ENCODE measurements around the gene PHKB.
"Not testable (repeated sequence)": the region's sequence is repeated elsewhere in the genome, so short reads cannot be mapped to it uniquely, and the experiment has no call there.

PHKB gene

GRCh38 chr16:47672475-47672874 is 211.3 kb downstream of the PHKB start:
- TF ChIP-seq CTCF (IDR thresholded peaks at IDR 0.05; ENCODE audit: borderline replicate concordance, control extremely low read depth, extremely low read depth, insufficient read depth, missing control alignments) = no peak
- in situ Hi-C loops (cut with MboI; ENCODE audit: low sequenced_read_pairs, unreplicated experiment) = no loop called here
- DNase-seq (ENCODE audit: low spot score) = no peak

- TF ChIP-seq CTCF (IDR thresholded peaks at IDR 0.05; ENCODE audit: borderline replicate concordance, control extremely low read depth, extremely low read depth, insufficient read depth, missing control alignments) = no peak
- in situ Hi-C loops (cut with MboI; ENCODE audit: low sequenced_read_pairs, unreplicated experiment) = no loop called here
- no peak for DNase-seq (ENCODE audit: low spot score)
These were observed 215.6 kb downstream of the PHKB start for GRCh38 chr16:47676635-47677177.

GRCh38 chr16:47681571-47681970 is 220.4 kb downstream of the PHKB start:
- DNase-seq (ENCODE audit: low spot score); in situ Hi-C loops (cut with MboI; ENCODE audit: low sequenced_read_pairs, unreplicated experiment): not testable (repeated sequence)

- in situ Hi-C loops (cut with MboI; ENCODE audit: low sequenced_read_pairs, unreplicated experiment) = no loop called here
- no peak for DNase-seq (ENCODE audit: low spot score)
- no peak for TF ChIP-seq CTCF (IDR thresholded peaks at IDR 0.05; ENCODE audit: borderline replicate concordance, control extremely low read depth, extremely low read depth, insufficient read depth, missing control alignments)
These were observed 226.6 kb downstream of the PHKB start for GRCh38 chr16:47687694-47688093.

- in situ Hi-C loops (cut with MboI; ENCODE audit: low sequenced_read_pairs, unreplicated experiment) = no loop called here
- no peak for TF ChIP-seq CTCF (IDR thresholded peaks at IDR 0.05; ENCODE audit: borderline replicate concordance, control extremely low read depth, extremely low read depth, insufficient read depth, missing control alignments)
- DNase-seq (ENCODE audit: low spot score) = no peak
These were observed 232.1 kb downstream of the PHKB start for GRCh38 chr16:47693226-47693625.

- no peak for DNase-seq (ENCODE audit: low spot score)
- in situ Hi-C loops (cut with MboI; ENCODE audit: low sequenced_read_pairs, unreplicated experiment) = no loop called here
- no peak for TF ChIP-seq CTCF (IDR thresholded peaks at IDR 0.05; ENCODE audit: borderline replicate concordance, control extremely low read depth, extremely low read depth, insufficient read depth, missing control alignments)
These were observed 233.4 kb downstream of the PHKB start for GRCh38 chr16:47694543-47694942.

- TF ChIP-seq CTCF (IDR thresholded peaks at IDR 0.05; ENCODE audit: borderline replicate concordance, control extremely low read depth, extremely low read depth, insufficient read depth, missing control alignments) = no peak
- DNase-seq (ENCODE audit: low spot score) = no peak
- in situ Hi-C loops (cut with MboI; ENCODE audit: low sequenced_read_pairs, unreplicated experiment) = no loop called here
These were observed 234.6 kb downstream of the PHKB start for GRCh38 chr16:47695756-47696155.
